HUDEP-2 (cell line): Measurements from ENCODE around the gene RNF125.
"Not testable (repeated sequence)": the region's sequence is repeated elsewhere in the genome, so short reads cannot be mapped to it uniquely, and the experiment has no call there.

ENCODE experiments used
- DNase-seq, 76 experiments: peaks; one replicate each; lab custom pipeline; 2025; ENCODE audit not compliant: unreplicated experiment in 76 of 76; lab: John Stamatoyannopoulos, UW

Gene RNF125

DNA sequence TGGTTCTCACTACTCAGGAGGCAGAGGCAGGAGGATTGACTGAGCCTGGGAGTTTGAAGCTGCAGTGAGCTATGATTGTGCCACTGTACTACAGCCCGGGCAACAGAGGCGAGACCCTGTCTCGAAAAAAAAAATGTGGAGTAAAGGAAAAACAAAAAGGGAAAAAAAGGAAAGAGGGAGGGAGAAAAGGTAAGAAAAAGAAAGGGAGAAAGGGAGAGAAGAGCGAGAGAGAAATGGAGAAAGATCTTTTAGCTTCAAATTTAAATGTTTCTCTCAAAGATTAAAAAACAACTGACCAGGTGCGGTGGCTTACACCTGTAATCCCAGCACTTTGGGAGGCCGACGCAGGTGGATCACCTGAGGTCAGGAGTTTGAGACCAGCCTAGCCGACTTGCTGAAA is 65.2 kb downstream of the RNF125 start:
- DNase-seq = no peak

DNA sequence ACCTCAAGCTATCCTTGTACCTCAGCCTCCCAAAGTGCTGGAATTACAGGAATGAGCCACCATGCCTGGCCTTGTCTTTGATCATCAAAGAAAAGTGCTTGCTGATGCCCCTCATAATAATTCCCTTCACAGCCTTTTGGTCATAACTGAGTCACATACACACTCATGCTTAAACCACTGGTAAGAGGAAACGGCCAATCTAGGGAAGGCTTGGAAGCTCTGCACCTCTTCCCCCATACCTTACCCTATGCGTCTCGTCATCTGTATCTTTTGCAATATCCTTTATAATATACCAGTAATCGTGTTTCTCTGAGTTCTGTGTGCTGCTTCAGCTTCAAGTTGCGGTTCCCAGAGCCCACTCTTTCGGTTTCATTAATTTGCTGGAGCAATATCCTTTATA is 68.3 kb downstream of the RNF125 start:
- no peak for DNase-seq

DNA sequence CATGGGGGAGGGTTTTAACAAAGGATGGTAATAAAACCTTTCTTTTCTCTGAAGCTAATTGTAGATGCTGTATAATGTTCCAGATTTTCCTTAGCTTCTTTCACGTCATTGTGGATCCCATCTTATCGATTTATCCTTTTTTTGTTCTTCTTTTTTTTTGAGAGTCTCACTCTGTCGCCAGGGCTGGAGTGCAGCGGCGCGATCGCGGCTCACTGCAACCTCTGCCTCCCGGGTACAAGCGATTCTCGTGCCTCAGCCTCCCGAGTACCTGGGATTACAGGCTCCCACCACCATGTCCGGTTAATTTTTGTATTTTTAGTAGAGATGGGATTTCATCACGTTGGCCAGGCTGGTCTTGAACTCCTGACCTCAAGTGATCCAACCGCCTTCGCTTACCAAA is 72.2 kb downstream of the RNF125 start:
- DNase-seq = not testable (repeated sequence)

DNA sequence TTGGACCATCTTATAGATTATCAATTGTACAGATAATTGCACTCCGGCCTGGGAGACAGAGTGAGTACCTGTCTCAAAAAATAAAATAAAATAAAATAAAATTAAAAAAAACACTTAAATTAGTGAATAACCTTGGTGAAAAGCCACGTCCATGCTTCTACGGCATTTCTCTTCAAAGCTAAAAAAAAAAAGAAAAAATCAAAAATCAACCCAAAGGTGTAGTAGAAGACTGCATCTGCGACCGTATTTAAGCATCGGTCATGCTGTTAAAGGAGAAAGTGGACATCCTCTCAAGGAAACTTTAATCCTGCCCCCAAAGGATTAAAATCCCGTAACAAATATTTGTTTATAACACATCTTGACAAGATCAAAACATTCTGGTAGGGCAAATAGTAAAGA is 72.7 kb downstream of the RNF125 start:
- DNase-seq = no peak

DNA sequence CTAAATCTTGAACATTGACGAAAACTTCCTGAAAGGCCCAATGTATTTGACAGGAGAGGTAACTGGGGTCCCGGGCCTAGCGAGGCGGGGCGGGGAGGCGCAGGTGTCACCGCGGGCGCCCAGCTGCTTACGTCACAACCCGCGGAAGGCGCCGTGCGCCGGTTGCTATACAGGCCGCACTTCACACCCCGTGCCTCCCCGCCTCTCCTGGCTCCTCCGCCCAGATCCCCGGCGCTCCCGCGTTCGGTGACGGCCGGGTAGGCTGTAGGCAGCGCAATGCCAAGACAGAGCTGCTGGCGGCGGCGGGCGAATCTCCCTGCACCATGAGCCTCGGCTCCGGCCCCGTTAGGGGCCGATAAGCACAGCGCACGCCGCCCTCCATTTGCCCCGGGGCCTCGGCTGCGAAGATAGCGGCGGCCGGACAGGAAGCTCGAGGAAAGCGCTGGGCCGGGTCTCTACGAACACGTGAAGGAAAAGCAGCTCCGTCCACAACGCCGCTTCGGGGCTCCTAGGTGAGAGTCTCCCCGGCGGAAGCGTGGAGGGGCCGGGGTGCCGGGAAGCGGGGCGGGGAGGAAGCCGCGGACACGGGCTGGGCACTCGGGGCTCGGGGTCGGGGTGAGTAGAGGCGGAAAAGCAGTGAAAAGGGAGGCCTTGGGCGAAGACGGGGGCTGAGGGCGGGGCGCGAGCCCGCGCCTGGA is 73.2 kb downstream of the RNF125 start, which contains the start of gene RNF138:
TSS of gene RNF138 (plus strand) at position 151 of the 698 bp plus-strand sequence. CDS start 903 bp downstream, outside the sequence.
- DNase-seq = peak in 74 of 76 experiments; percentile 35 to 99 (median 81)

DNA sequence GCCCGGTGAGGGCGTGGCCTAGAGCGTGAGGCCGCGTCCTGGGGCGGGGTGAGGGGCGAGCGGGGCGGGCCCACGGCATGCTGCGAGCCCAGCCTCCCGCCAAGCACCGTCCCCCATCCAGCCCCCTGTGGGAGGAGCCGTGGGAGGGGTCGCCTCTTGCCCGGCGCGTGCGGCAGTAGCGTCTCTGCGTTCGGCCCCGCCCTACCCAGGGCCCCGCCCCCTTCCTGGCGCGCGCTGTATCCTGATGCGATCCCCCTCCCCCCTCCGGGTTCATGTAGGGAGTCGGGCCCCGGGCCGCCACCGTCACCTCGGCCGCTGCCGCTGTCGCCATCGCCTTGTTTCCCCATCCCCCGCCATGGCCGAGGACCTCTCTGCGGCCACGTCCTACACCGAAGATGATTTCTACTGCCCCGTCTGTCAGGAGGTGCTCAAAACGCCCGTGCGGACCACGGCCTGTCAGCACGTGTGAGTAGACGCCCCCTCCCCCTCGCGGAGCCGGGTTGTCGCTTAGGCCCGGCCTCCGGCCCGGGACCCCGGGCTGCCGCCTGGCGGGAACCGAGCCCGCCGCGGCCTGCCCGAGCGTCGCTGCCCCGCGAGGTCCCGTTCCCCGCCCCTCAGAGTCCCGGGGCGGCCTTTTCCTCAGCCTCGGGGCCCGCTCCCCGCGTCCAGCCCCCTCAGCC is 73.9 kb downstream of the RNF125 start:
- peak; percentile 65 to 100 (median 98) for DNase-seq

DNA sequence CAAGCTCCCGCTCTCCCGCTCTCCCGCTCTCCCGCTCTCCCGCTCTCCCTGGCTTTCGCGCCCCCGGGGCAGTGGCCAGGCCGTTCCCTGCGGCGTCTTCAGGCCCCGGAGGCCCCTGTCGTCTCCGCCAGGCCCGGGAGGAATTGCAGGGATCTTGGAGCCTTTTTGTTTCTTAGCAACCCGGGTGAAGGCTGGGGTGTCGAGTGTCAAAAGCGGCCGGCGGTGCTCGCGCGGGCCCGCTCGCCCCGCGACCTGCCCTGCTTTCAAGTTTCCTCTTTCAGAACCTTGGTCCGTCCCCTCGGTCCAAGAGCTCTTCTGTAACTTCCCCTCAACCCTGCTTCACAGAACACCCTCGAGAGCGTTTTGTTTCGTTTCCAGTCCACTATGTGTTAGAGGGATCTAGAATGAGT is 74.5 kb downstream of the RNF125 start:
- peak in 27 of 76 experiments; percentile 1 to 61 (median 31) for DNase-seq

DNA sequence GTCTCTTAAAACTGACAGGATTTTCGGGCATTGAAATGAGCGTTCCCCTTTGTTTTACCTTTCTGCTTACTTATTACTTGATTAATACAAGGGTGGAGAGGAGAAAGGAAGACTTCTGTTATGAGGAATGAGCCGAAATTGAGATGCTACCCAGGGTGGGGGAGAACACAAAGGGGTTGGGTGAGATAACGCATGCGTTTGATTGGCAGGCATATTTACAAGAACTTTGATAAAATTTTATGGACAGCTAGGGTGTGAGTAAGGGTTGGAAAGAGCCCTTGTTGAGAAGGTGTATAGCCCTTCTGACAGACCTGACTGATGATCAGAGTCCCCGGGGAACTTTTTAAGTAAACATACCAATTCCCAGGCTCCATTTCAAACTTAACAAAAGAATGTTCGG is 74.9 kb downstream of the RNF125 start:
- peak in 53 of 76 experiments; percentile 1 to 75 (median 29) for DNase-seq

DNA sequence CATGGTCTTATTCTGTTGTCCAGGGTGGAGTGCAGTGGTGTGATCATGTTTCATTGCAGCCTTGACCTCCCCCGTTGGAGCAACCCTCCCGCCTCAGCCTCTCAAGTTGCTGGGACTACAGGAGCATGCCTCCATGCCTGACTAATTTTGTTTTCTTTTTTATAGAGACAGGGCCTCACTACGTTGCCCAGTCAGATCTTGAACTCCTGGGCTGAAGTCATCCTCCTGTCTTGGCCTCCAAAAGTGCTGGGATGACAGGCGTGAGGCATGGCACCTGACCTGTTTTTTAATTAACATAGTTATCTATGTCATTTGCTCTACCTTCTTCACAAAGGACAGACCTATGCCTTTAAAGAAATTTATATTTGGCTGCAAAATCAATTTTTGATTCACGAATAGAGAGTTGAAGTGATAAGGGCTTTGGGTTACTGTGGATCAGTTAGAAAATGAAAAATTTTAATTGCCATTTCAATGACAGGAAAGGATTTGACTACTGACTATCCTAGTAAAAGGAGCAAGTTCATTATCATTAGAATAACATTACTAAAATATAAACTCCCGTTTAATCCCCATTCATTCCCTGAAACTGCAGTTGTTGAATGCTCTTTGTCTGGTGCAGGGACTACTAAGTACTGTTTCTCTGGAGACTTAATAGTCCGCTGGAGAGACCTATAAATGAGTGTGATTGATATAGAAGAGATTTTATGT is 76.7 kb downstream of the RNF125 start:
- DNase-seq = no peak

DNA sequence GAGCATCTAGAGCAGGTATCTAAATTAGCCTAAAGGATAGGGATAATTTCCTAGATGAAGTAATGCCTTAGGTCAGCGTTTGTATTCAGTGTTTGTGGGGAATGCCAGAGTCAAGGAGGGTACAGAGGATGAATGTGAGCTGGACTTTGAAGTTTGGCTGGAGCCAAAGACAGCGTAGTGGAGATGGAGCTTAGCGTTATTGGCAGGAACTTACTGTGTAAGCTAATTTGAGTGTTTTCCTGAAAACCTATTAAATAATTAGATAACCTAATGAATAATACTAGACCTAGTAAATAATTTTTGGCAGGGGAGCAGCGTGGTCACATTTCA is 77.2 kb downstream of the RNF125 start:
- DNase-seq = no peak

DNA sequence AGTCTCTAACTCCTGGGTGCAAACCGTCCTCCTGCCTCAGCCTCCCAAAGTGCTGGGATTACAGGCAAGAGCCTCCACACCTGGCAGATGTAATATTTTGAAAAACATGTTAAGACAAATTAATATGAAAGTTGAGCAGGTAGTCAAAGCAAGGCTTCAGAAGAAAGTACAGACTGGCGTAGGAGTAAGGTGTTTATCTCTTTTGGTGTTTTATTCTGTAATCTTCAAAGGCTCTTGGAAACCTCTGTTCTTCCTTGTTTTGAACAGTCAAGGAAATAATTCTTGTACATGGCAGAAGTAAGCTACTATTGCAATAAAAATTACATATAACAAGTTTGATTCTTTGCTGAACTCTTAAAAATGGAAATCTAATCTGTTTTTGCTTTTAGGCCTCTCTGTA is 78.3 kb downstream of the RNF125 start:
- DNase-seq = no peak

DNA sequence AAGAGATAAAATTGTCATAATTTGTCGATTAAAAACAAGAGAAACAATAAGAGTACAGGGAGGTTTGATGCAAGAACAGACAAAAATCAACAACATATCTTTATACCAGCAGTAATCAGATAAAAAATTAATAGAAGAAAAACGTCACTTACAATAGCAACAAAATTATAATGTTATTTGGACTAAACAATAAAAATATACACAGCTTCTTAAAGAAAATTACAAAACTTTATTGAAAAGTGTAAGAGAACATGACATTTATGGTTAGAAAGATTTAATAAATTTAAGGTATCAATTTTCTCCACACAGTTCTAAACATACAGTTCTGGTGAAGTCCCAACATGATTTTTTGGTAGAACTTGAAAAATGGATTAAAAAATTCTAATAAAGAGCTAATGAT is 85.9 kb downstream of the RNF125 start:
- no peak for DNase-seq

DNA sequence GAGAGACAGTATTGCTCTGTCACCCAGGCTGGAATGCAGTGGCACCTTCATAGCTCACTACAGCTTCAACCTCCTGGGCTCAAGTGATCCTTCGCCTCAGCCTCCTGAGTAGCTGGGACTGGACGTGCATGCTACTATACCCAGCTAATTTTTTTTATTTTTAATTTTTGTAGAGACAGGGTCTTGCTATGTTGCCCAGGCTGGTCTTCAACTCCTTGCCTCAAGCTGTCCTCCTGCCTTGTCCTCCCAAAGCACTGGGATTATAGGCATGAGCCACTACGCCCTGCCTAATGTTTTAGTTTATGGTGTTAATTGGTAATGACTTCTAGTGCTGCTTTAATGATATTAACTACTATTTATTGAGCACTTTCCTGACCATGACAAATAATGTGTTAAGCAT is 91.4 kb downstream of the RNF125 start:
- DNase-seq = no peak

DNA sequence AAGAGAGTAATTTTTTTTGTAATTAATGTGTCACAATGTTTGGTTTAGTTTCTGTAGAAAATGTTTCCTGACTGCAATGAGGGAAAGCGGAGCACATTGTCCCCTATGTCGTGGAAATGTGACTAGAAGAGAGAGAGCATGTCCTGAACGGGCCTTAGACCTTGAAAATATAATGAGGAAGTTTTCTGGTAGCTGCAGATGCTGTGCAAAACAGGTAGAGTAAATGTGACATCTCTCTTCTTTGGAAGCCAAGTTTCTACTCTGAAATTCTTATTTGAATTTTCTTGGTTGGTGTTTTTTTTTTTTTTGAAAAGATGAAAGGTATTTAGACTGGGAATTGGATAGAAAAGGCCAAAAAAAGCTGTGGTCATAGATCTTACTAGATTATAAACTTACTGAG is 93.1 kb downstream of the RNF125 start:
- DNase-seq = no peak

DNA sequence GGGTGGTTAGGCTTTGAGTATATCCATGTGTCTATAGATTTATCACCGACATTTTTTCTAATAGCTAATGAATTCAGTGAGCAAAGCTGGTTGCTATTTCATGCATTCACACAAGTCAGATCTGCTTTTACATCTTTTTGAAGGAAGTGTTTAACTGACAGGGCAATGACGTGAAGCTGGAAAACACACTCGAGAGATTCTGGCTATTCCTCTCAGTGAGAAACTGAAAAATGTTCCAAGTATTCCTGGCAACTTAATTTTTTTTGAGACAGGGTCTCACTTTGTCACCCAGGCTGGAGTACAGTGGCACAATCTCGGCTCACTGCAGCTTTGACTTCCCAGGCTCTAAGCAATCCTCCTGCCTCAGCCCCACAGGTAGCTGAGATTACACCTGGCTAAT is 94.2 kb downstream of the RNF125 start:
- no peak for DNase-seq

DNA sequence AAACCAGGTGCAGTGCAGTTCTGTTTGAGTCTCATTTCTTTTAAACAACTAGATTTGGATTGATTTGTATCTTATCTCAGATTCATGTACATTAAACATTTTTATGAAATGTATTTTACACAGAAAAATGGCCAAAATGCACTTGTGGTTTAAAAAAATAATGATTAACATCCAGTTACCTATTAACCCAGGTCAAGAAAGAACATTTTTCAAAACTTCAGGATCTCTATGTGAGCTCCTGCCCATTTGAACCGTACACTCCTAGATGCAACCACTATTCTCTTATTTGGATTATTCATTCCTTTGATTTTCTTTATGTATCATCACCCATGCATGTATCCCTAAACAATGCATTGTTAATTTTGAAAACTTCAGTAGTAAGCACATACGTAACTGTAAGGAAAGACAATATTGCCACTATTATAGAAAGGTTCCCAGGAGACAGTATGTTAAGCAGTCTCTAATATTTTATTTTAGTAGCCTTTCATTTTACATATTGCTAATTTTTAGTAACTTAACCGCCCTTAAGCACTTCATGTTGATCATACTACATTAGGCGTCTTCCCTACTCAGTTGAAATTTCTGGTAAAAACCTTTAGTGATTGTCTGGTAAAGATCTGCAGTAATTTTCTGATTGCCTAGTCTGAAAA is 95.8 kb downstream of the RNF125 start:
- no peak for DNase-seq

DNA sequence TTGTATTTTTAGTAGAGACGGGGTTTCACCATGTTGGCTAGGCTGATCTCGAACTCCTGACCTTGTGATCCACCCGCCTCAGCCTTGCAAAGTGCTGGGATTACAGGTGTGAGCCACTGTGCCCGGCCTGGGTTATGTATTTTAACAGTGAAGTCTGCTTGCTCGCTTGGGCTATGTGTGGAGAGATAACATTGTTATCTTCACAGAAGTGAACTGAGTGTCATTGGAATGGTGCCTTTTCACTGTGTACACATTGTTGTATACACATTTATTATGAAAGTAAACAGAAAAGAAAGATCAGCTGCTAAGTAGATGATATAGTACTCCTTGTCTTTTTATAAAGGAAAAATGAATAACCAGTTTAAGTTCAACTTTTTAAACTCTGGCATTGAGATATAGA is 103.4 kb downstream of the RNF125 start:
- peak in 23 of 76 experiments; percentile 2 to 54 (median 18) for DNase-seq
